DOHH2 (cell line): Measurements from ENCODE around the gene SEL1L3.

Source experiments
- H3F3A ChIP-seq: fragments of 200-600 bp; sonication (generic), shearing (Covaris generic); 2 replicates; pipeline ENCODE4 v1.6.0; 2016; ENCODE audit warnings: antibody characterized with exemption, mild to moderate bottlenecking; ENCODE audit not compliant: control insufficient read depth, insufficient read depth
- H3K27ac ChIP-seq: fragments of 200-600 bp; sonication (generic); 2 replicates; pipeline ENCODE4 v1.5.1; 2014; ENCODE audit warnings: low read depth, mild to moderate bottlenecking, low read length, moderate library complexity
- H3K27me3 ChIP-seq: fragments of 200-600 bp; sonication (generic); 2 replicates; pipeline ENCODE4 v1.6.1; 2014; ENCODE audit warnings: mild to moderate bottlenecking, low read length, mixed read lengths; ENCODE audit not compliant: control insufficient read depth
- H3K36me3 ChIP-seq: fragments of 200-600 bp; sonication (generic); 2 replicates; pipeline ENCODE4 v1.6.1; 2014; ENCODE audit warnings: mild to moderate bottlenecking, low read length, moderate library complexity, mixed read lengths; ENCODE audit not compliant: control insufficient read depth
- H3K4me1 ChIP-seq: fragments of 200-600 bp; sonication (generic); 2 replicates; pipeline ENCODE4 v1.6.1; 2014; ENCODE audit warnings: mild to moderate bottlenecking, low read length, mixed read lengths; ENCODE audit not compliant: control insufficient read depth
- H3K4me2 ChIP-seq: fragments of 200-600 bp; sonication (generic); 2 replicates; pipeline ENCODE4 v1.6.0; 2014; ENCODE audit warnings: mild to moderate bottlenecking, low read length, moderate library complexity
- H3K4me3 ChIP-seq: fragments of 200-600 bp; sonication (generic); 2 replicates; pipeline ENCODE4 v1.5.1; 2014; ENCODE audit warnings: mild to moderate bottlenecking, low read length, mixed read lengths
- H3K79me2 ChIP-seq: fragments of 200-600 bp; sonication (generic); 2 replicates; pipeline ENCODE4 v1.6.1; 2014; ENCODE audit warnings: mild to moderate bottlenecking, low read length, mixed read lengths; ENCODE audit not compliant: control insufficient read depth
- H3K9me2 ChIP-seq: fragments of 200-600 bp; sonication (generic); replicated peaks from 2 replicates; pipeline ENCODE4 v1.6.1; 2014; ENCODE audit warnings: mild to moderate bottlenecking, low read length, mixed read lengths; ENCODE audit not compliant: control insufficient read depth
- H3K9me3 ChIP-seq: fragments of 200-600 bp; sonication (generic); 2 replicates; pipeline ENCODE4 v1.6.1; 2014; ENCODE audit warnings: antibody characterized with exemption, low read length, mixed read lengths; ENCODE audit not compliant: control insufficient read depth, insufficient read depth
- H4K20me1 ChIP-seq: fragments of 200-600 bp; sonication (generic); 2 replicates; pipeline ENCODE4 v1.6.0; 2014; ENCODE audit warnings: low read depth, mild to moderate bottlenecking, antibody characterized with exemption, low read length, moderate library complexity; ENCODE audit not compliant: control insufficient read depth, insufficient read depth
- EZH2phosphoT487 ChIP-seq: fragments of 200-600 bp; sonication (generic); IDR thresholded peaks from 2 replicates; pipeline ENCODE4 v1.6.1; 2017; ENCODE audit warnings: borderline replicate concordance, mild to moderate bottlenecking, antibody characterized with exemption, low read length, moderate library complexity, mixed read lengths
- TF ChIP-seq, protein P1 (sequence below): fragments of 200-600 bp; sonication (generic); IDR thresholded peaks from one replicate; pipeline ENCODE4 v1.5.1; 2014; ENCODE audit warnings: antibody characterized with exemption, mild to moderate bottlenecking, low read depth, low read length; ENCODE audit not compliant: poor library complexity, severe bottlenecking

Gene SEL1L3

DNA sequence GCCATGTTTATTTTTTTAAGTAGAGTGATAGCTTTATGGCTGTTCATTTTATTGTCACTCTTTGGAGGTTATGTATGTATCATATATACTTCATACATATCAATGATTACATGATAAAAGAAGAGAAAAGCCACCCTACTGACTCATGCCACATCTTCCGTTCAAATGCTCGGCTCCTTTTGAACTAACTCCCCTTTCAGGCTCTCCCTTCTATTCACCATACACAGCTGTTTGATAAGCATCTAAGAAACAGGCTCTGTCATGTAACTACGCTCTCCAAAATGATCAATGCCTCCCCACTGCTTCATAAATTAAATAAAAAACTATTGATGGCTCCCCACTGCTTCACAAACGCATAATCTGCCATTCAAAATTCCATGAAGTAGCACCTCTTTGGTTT is 89.4 kb downstream of the SEL1L3 start:
- H3F3A ChIP-seq = peaks cover 25% of the 10 kb centered on the region
- no peaks in the 10 kb centered on the region for H3K9me3 ChIP-seq
- no peak overlapping the region for H3K27ac ChIP-seq
- H3K4me1 ChIP-seq = no peaks in the 10 kb centered on the region
- H3K79me2 ChIP-seq = no peaks in the 10 kb centered on the region
- no peaks in the 10 kb centered on the region for H3K9me2 ChIP-seq
- no peaks in the 10 kb centered on the region for H3K27me3 ChIP-seq
- H3K36me3 ChIP-seq = peaks cover 90% of the 10 kb centered on the region
- H3K4me3 ChIP-seq = no peak overlapping the region
- TF ChIP-seq, protein P1, sequence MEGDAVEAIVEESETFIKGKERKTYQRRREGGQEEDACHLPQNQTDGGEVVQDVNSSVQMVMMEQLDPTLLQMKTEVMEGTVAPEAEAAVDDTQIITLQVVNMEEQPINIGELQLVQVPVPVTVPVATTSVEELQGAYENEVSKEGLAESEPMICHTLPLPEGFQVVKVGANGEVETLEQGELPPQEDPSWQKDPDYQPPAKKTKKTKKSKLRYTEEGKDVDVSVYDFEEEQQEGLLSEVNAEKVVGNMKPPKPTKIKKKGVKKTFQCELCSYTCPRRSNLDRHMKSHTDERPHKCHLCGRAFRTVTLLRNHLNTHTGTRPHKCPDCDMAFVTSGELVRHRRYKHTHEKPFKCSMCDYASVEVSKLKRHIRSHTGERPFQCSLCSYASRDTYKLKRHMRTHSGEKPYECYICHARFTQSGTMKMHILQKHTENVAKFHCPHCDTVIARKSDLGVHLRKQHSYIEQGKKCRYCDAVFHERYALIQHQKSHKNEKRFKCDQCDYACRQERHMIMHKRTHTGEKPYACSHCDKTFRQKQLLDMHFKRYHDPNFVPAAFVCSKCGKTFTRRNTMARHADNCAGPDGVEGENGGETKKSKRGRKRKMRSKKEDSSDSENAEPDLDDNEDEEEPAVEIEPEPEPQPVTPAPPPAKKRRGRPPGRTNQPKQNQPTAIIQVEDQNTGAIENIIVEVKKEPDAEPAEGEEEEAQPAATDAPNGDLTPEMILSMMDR = no peak
- TF ChIP-seq EZH2phosphoT487 = no peak
- H3K4me2 ChIP-seq = no peak overlapping the region
- 0 out of 2 replicates have a peak, but pooled peaks cover 5% of the 10 kb centered on the region for H4K20me1 ChIP-seq

DNA sequence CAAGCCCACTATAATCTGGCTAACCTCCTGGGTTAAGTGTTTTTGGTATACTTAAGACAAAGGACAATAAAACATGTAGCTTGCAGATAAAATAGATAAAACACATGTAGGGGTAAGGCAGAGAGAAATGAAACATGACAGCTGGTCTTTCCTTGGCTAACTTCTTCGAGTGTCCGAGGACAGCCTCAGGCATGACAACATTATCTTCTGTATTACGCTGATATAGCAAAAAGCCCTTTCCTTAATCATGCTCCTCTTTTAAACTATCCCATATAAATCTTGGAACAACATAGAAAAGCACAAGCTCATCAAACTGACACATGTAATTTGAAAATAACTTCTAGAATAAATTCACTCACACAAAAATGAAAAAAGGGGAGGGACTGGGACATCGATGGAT is 91.1 kb downstream of the SEL1L3 start:
- peaks cover 23% of the 10 kb centered on the region for H3F3A ChIP-seq
- H3K4me1 ChIP-seq = no peaks in the 10 kb centered on the region
- no peak overlapping the region for H3K27ac ChIP-seq
- TF ChIP-seq, protein P1 = no peak
- no peak for TF ChIP-seq EZH2phosphoT487
- H3K4me3 ChIP-seq = no peak overlapping the region
- 0 out of 2 replicates have a peak, but pooled peaks cover 5% of the 10 kb centered on the region for H4K20me1 ChIP-seq
- H3K79me2 ChIP-seq = no peaks in the 10 kb centered on the region
- H3K4me2 ChIP-seq = no peak overlapping the region
- H3K36me3 ChIP-seq = peaks cover 90% of the 10 kb centered on the region
- H3K9me2 ChIP-seq = no peaks in the 10 kb centered on the region
- H3K9me3 ChIP-seq = no peaks in the 10 kb centered on the region
- H3K27me3 ChIP-seq = no peaks in the 10 kb centered on the region

- Histone ChIP-seq H3K4me2 (no peak overlapping the region), H3K4me3 (no peak overlapping the region), H3K27me3 (no peaks in the 10 kb centered on the region), H3K9me2 (no peaks in the 10 kb centered on the region), H4K20me1 (no peaks in the 10 kb centered on the region), H3F3A (peaks cover 19% of the 10 kb centered on the region; the same call in 1 of the 2 replicates), H3K9me3 (no peaks in the 10 kb centered on the region), H3K36me3 (peaks cover 90% of the 10 kb centered on the region), H3K79me2 (no peaks in the 10 kb centered on the region), H3K27ac (no peak overlapping the region), H3K4me1 (no peaks in the 10 kb centered on the region)
- no peak for TF ChIP-seq EZH2phosphoT487
- TF ChIP-seq, protein P1 = no peak
Observed at GRCh38 chr4:25770847-25771246, 91.9 kb downstream of the SEL1L3 start.

DNA sequence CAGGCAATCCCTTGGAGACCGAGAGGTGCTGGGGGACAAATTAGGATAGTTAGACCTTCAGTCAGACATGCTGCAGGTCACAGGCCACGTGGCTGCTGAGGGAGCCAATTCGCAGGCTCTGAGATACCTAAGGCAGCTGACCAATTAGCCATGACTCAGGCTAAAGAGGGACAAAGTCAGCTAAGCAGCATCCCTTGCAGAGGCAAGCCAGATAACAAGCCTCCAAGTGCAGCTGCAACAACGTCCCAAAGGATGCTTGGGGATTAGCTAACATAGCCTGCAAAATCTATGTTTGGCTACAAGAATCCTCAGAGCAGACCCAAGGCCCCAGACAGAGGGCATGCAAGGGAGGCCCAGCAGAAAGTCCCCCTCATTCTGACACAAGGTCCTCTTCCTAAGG is 93.5 kb downstream of the SEL1L3 start:
- no peak overlapping the region for H3K4me2 ChIP-seq

More for the DNA sequence above, 93.5 kb downstream of the SEL1L3 start:
- Histone ChIP-seq H3K4me1 (no peaks in the 10 kb centered on the region), H3K27ac (no peak overlapping the region), H3K36me3 (peaks cover 90% of the 10 kb centered on the region), H3K79me2 (no peaks in the 10 kb centered on the region), H3K9me3 (no peaks in the 10 kb centered on the region), H3K27me3 (no peaks in the 10 kb centered on the region), H3K9me2 (no peaks in the 10 kb centered on the region), H3F3A (peaks cover 23% of the 10 kb centered on the region; the same call in 1 of the 2 replicates), H4K20me1 (no peaks in the 10 kb centered on the region), H3K4me3 (no peak overlapping the region)
- no peak for TF ChIP-seq EZH2phosphoT487
- TF ChIP-seq, protein P1 = no peak
